Measurements from ENCODE around the gene PRR23E.

Gene PRR23E

DNA sequence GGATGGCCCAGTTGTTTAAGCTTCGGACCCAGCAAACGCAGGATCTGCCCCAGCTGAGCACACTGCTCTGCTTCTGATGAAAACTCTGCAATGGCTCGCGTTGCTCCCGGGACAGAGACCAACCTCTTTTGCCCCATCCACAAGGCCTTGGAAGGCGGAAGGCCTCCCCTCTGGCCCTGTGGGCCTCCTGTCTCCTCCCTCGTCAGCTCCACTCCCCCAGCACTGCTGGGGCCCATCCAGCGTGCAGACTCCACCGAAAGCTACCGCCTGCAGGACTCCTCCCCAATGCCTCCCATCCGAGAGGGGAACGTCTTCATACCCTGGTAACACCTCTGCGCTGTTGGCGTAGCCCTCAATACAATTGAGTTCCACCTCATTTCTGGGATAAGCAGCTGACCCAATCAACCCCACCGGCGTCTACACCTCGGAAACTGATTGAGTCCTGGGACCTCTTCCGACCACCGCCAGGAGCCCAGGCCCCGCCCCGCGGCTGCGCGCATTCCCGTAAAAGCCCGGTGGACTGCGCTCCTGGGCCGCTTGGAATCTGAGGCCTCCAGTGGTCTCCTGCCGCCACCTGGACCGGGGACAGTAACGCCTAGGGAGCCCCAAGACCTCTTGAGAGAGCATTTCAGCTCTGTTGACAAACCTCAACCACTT, at the start of gene PRR23E:
PRR23E (plus strand) TSS at position 556 of the 657 bp plus-strand sequence. CDS start 3,555 bp downstream, outside the sequence.
- DNase-seq = no peak

DNA sequence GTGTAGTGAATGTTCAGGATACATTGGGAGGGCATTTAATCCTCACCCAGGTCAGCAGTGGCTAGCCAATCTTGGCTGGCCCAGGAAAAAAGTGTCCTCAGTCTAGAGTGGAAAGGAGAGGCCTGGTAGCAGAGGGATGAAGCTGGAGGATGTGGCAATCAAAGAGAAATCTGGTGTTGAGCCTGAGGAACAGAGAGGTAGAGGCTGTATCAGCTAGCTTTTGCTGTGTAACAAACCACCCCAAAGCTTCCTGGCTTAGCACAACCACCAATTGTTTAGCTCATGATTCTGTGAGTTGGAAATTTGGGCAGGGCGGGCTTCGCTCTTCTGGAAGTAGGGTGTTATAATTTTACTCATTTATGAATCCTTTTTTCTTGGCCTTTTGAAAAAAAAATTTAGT, 49.8 kb upstream of the PRR23E start:
- no peak for DNase-seq

DNA sequence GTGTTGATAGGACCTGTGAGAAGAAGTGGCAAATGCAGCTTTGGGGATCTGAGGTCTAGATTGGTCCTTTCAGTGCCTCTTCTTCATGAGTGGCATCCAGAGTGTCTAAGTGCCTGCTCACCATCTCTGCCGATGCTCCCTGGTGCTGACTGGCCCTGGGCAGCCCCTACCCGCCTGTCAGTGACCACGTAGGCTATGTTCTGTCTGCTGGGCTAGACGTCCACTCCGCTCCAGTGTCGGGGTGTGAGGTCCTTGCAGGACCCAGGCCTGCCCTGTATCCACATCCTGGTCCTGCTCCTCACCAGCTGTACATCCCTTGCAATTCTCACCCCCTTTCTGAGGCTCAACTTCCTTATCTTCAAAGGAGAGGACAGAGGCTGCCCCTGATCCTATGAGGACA, 48.3 kb upstream of the PRR23E start:
- DNase-seq = no peak

DNA sequence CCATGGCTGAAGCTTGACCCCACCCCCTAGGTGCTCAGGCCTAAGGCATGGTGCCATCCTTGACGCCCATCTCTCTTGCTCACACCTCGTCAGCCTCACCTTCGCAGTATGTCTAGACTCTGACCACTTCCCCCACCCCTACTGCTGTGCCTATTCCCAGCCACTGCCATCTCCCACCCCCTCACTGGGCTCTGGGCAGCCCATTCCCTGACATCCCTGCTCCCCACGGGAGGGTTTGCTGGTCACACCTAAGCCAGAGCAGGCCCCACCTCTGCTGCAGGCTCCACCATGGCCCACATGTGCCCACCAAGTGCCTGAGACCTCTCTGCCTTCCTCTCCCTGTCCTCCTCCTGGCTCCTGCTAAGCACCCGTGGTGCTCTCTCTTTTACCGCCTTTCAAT, 47.7 kb upstream of the PRR23E start:
- DNase-seq = no peak

DNA sequence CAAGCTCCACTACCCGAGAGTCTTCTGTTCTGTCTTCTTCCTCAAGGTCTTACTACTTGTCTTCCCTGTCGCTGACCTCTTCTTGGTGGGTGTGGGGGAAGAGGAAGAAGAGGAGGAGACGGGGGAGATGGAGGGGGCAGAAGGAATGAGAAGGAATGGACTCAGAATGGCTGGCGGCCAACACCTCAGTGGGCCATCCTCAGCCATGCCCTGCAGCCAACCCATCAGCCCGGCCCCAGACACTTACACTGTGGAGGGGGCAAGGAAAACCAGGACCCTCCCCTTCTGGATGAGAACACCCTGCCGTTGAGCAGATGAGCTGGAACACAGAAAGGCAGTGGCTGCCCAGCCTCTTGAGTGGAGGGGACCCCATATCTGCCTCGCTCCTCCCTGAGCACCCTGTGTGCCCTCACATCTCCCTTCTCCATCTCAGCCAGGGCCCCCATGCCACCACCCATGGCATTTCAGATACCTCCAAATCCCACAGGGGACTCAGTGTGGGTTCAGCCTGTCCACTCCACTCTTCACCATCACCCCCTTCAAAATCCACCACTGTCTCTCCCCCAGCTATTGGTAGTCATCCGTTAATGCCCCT, 45.5 kb upstream of the PRR23E start:
- no peak for DNase-seq

GRCh38 chr3:127149621-127150310, 43.2 kb upstream of the PRR23E start:
- DNase-seq = no peak

GRCh38 chr3:127150513-127151250, 42.2 kb upstream of the PRR23E start:
- no peak for DNase-seq

DNA sequence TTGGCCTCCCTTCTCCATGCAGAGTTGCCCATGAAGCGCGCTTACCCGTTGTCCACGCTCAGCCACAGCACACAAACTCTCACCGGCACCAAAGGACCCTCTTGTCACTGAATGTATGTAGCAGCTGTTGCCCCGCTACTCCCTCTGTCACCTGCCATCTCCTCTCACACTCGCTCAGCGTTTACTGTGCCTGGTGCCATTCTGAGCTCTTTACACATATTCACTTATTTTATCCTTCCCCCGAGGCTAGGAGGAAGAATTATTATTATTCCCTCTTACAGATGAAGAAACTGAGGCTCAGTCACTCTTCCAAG, 41.7 kb upstream of the PRR23E start:
- DNase-seq = no peak

GRCh38 chr3:127151992-127152650, 40.8 kb upstream of the PRR23E start:
- DNase-seq = no peak

- no peak for DNase-seq
Measured at GRCh38 chr3:127152684-127153505, 40.0 kb upstream of the PRR23E start.

DNA sequence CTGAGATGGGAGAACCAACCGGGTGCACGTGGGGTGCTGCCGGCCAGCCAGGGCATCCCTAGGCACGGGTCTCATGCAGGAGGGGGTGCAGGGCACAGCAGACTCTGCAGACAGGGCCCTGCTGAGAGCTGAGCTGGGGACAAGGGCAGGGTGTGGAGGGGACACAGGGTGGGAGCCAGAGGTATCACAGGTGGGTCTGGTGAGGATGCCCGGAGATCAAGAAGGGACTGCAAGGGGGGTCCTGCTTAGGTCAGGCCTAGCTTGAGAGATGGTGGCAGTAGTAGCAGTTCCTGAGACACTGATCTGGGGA, 39.5 kb upstream of the PRR23E start:
- no peak for DNase-seq

DNA sequence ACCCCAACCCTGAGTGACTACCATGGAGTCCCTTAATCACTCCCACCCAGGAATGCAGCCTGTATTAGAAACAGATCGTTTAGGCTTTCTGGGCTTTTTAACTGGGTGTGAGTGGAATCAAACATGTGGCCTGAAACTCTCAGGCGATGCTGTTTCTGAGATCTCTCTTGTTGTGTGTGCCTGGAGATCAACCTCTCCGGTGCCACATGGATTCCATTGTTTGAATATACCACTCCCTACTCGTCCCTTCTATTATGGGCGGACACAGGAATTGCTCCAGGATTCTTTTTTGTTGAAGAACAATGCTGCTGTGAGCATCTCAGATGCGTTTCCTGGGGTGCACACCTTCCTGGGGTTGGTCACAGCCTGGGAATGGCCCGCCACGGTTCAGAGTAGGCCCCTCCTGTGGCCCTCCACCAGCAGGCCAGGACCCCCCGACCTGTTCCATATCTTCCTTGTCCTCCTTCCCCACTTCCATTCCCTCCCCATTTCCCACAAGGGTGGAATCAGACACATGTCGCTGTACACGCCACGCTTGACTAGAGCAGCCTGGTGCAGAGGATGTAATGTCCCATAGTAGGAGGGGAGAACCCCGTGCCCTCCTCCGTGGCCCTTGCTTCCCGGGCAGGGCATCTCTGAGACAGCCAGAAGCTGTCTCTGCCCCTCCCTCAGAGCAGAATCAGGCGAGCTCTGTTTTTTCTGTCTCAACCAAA, 36.4 kb upstream of the PRR23E start:
- DNase-seq = no peak

DNA sequence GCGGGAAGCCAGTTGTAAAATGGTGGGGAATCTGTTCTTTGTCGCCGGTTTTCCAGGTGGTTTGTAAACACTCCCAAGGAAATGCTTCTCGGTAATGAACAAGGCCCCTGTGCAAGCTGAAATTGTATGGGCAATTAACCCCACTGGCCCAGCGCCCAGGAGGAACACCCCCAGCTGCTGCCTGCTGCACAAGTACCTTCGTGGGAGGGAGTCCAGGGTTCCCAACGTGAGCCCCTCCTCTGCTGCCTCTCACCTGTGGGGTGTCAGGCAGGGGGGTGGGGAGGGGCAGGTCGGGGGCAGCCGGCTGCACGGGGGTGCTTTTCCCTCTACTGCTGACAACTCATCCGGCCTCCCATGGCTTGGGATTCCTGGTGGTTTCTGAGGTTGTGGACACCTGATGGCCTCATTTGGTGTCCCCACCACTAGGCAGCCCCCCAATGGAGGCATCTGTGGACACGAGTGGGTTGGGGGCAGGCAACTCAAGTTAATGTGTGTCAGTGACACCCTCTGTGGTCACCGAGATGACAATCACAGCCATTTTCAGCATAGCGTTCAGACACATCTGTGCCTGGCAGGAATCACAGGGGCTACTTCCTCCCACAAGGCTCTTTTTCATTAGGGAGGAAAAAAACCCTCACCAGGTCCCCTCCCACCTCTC, 35.6 kb upstream of the PRR23E start:
- DNase-seq = peak; percentile 86

GRCh38 chr3:127158614-127159229, 34.2 kb upstream of the PRR23E start:
- no peak for DNase-seq

- peak; percentile 64 for DNase-seq
Measured at GRCh38 chr3:127159543-127159942, 33.4 kb upstream of the PRR23E start.

- DNase-seq = no peak
Measured at GRCh38 chr3:127161236-127161635, 31.7 kb upstream of the PRR23E start.

GRCh38 chr3:127161973-127162579, 30.9 kb upstream of the PRR23E start:
- no peak for DNase-seq

GRCh38 chr3:127162947-127163645, 29.8 kb upstream of the PRR23E start:
- no peak for DNase-seq

DNA sequence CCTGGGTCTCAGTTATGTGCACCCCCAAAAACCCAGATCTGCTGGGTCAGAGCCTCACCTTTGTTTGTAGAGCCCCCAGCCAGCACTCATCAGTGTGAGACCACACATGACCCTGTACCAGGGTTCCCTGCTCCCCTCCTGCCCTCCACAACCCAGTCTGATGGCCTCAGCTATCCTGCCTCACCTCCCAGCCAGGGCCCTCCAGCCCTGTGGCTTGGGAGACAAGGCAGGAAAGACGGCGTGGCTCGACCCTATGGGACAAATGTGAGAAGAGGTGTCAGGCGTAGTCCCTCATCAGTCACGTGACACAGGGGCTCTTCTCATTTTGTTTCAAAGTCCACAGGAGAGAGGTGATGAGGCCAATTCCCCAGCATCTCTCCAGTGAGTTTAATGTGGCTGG, 28.3 kb upstream of the PRR23E start:
- DNase-seq = no peak

- no peak for DNase-seq
Measured at GRCh38 chr3:127165036-127165435, 27.9 kb upstream of the PRR23E start.
